Liver (tissue), 9 donors: Measurements from ENCODE around the gene PPP1R11. TPM values are rescaled to one million over a fixed set of nuclear protein-coding genes. Genes with fewer than 3 reads are reported as not detected.
A peak's percentile ranks its signal among the peaks of the same experiment; 100 is the strongest.

Experiments
- DNase-seq: peaks from one replicate; pipeline ENCODE4 v3.0.0-alpha.2; 2017; ENCODE audit warnings: low spot score
- H3K27ac ChIP-seq, 2 donors: one replicate each; pipeline ENCODE4 v1.7.0; 2013; ENCODE audit warnings: inconsistent platforms in 2 of 2, low read length in 2 of 2, control low read depth in 1 of 2, low read depth in 1 of 2, mild to moderate bottlenecking in 1 of 2
- H3K27me3 ChIP-seq, 4 donors: one replicate each; pipeline versions ENCODE4 v1.6.1 to v1.7.0; 2013; ENCODE audit warnings: low read length in 3 of 4, inconsistent platforms in 1 of 4, mild to moderate bottlenecking in 1 of 4, moderate library complexity in 1 of 4; ENCODE audit not compliant: control insufficient read depth in 4 of 4, insufficient read depth in 4 of 4
- H3K36me3 ChIP-seq, 4 donors: one replicate each; pipeline versions ENCODE4 v1.6.1 to v1.7.0; 2013; ENCODE audit warnings: low read length in 3 of 4, mild to moderate bottlenecking in 3 of 4, low read depth in 1 of 4, moderate library complexity in 1 of 4; ENCODE audit not compliant: control insufficient read depth in 4 of 4, insufficient read depth in 3 of 4
- H3K4me1 ChIP-seq, 4 donors: one replicate each; pipeline versions ENCODE4 v1.6.1 to v1.7.0; 2013; ENCODE audit warnings: low read length in 3 of 4, mild to moderate bottlenecking in 3 of 4, moderate library complexity in 1 of 4; ENCODE audit not compliant: control insufficient read depth in 4 of 4, insufficient read depth in 4 of 4
- H3K4me3 ChIP-seq, 3 donors: one replicate each; pipeline versions ENCODE4 v1.6.1 to v1.7.0; 2013; ENCODE audit warnings: low read length in 3 of 3, control low read depth in 1 of 3, low read depth in 1 of 3, mild to moderate bottlenecking in 1 of 3
- H3K9ac ChIP-seq, 2 donors: one replicate each; pipeline ENCODE4 v1.7.0; 2013; ENCODE audit warnings: low read length in 2 of 2, mild to moderate bottlenecking in 2 of 2, moderate library complexity in 2 of 2, control low read depth in 1 of 2, low read depth in 1 of 2
- H3K9me3 ChIP-seq, 4 donors: one replicate each; pipeline versions ENCODE4 v1.6.1 to v1.7.0; 2013; ENCODE audit warnings: low read length in 3 of 4; ENCODE audit not compliant: control insufficient read depth in 4 of 4
- ATF3 ChIP-seq: IDR thresholded peaks from 2 replicates; pipeline ENCODE4 v1.6.1; 2016; ENCODE audit warnings: antibody characterized with exemption
- CTCF ChIP-seq: fragments of 150-350 bp; IDR thresholded peaks from 2 replicates; pipeline ENCODE4 v1.5.1; 2017; ENCODE audit warnings: improper control_type of control experiment, low read depth, low read length; ENCODE audit not compliant: missing input control
- EGR1 ChIP-seq, 2 donors: IDR thresholded peaks; 2 replicates each; pipeline ENCODE4 v1.6.1; 2016 to 2018; ENCODE audit warnings: antibody characterized with exemption in 2 of 2, low read depth in 2 of 2
- FOXA1 ChIP-seq: IDR thresholded peaks from 2 replicates; pipeline ENCODE4 v1.6.1; 2016; ENCODE audit warnings: antibody characterized with exemption
- FOXA2 ChIP-seq: IDR thresholded peaks from 2 replicates; pipeline ENCODE4 v1.6.1; 2016; ENCODE audit warnings: antibody characterized with exemption
- GABPA ChIP-seq, 2 donors: IDR thresholded peaks in 1 of 2; conservative IDR thresholded peaks in 1 of 2; 2 replicates each; pipeline ENCODE4 v1.6.1; 2016; ENCODE audit warnings: antibody characterized with exemption in 2 of 2, mild to moderate bottlenecking in 1 of 2, moderate library complexity in 1 of 2
- HNF4A ChIP-seq, 2 donors: conservative IDR thresholded peaks; 2 replicates each; pipeline ENCODE4 v1.6.1; 2016; ENCODE audit warnings: antibody characterized with exemption in 2 of 2, mild to moderate bottlenecking in 2 of 2
- HNF4G ChIP-seq: IDR thresholded peaks from 2 replicates; pipeline ENCODE4 v1.6.1; 2016; ENCODE audit warnings: antibody characterized with exemption
- JUND ChIP-seq, 2 donors: IDR thresholded peaks; 2 replicates each; pipeline ENCODE4 v1.6.1; 2016; ENCODE audit warnings: antibody characterized with exemption in 2 of 2
- MAX ChIP-seq: IDR thresholded peaks from 2 replicates; pipeline ENCODE4 v1.6.1; 2016; ENCODE audit warnings: antibody characterized with exemption
- NR2F2 ChIP-seq: IDR thresholded peaks from 2 replicates; pipeline ENCODE4 v1.6.1; 2016; ENCODE audit warnings: antibody characterized with exemption
- RAD21 ChIP-seq, 2 donors: IDR thresholded peaks; 2 replicates each; pipeline ENCODE4 v1.6.1; 2016; ENCODE audit warnings: antibody characterized with exemption in 2 of 2, mild to moderate bottlenecking in 2 of 2
- REST ChIP-seq: IDR thresholded peaks from 2 replicates; pipeline ENCODE4 v1.6.1; 2016; ENCODE audit warnings: antibody characterized with exemption, mild to moderate bottlenecking
- RXRA ChIP-seq, 2 donors: IDR thresholded peaks; 2 replicates each; pipeline ENCODE4 v1.6.1; 2017 to 2018; ENCODE audit warnings: antibody characterized with exemption in 2 of 2, mild to moderate bottlenecking in 1 of 2
- SP1 ChIP-seq: IDR thresholded peaks from 2 replicates; pipeline ENCODE4 v1.6.1; 2018; ENCODE audit warnings: antibody characterized with exemption, mild to moderate bottlenecking
- TAF1 ChIP-seq: conservative IDR thresholded peaks from 2 replicates; pipeline ENCODE4 v1.6.1; 2016; ENCODE audit warnings: antibody characterized with exemption, mild to moderate bottlenecking
- YY1 ChIP-seq: IDR thresholded peaks from 2 replicates; pipeline ENCODE4 v1.6.1; 2016; ENCODE audit warnings: antibody characterized with exemption, mild to moderate bottlenecking
- ZBTB33 ChIP-seq: IDR thresholded peaks from 2 replicates; pipeline ENCODE4 v1.6.1; 2016; ENCODE audit warnings: antibody characterized with exemption
- WGBS: extraction: QIAGEN DNeasy Blood & Tissue Kit; methylation state at CpG from one replicate; pipeline ENCODE4 v1.1.7; 2013; 5-methylcytosine and 5-hydroxymethylcytosine counted together
- polyA plus RNA-seq, 2 donors: library from polyadenylated mRNA; stranded (reverse) in 1 of 2; unstranded in 1 of 2; fragments of 200-250 nt in 1 of 2; fragments of >200 nt in 1 of 2; fragmentation: Nextera tagmentation in 1 of 2; extraction: Ambion mirVana in 1 of 2; gene quantifications; one replicate each; pipeline versions ENCODE4 v1.2.1 to v1.2.3, GENCODE V29; 2013 to 2015
- total RNA-seq, 2 donors: library from RNA; depleted of rRNA; stranded (reverse); fragments of >200 nt; gene quantifications; one replicate each; pipeline ENCODE4 v1.2.3, GENCODE V29; 2014
- donor health status: healthy.
- donor health status: healthy.
- donor health status: healthy.
- donor health status: healthy.
- donor health status: healthy.

Gene PPP1R11
- total and polyA plus RNA-seq, 4 donors = 7.8 to 30.9 (median 19.5) TPM

GRCh38 chr6:30075094-30075789, 8.2 kb downstream of the PPP1R11 start, which contains the start of gene RNF39:
Gene RNF39, minus strand, starts transcription at chr6:30075769. Its CDS starts 184 bp downstream, at chr6:30075585.
- no peak within 1 kb of the TSS for H3K9ac ChIP-seq
- peaks cover 3 to 16% (median 8%) of the 10 kb centered on the region in 4 donors for H3K27me3 ChIP-seq
- peak within 1 kb of the TSS in 1 of 3 donors; percentile 32 for H3K4me3 ChIP-seq
- no peak for DNase-seq
- TF ChIP-seq FOXA2 (no peak), RAD21 (IDR thresholded peaks at IDR 0.05) (no peak), EGR1 (IDR thresholded peaks at IDR 0.05; ENCODE audit: low read depth in 2 of 2) (no peak), CTCF (no peak), GABPA (IDR thresholded peaks at IDR 0.05 in 1 of 2, conservative IDR thresholded peaks at IDR 0.05 in 1 of 2) (no peak), SP1 (no peak), MAX (no peak)
- H3K4me1 ChIP-seq = peaks cover 6 to 19% (median 12%) of the 10 kb centered on the region in 4 donors
- WGBS = 2% methylated on average over 64 of the region's 64 CpGs
- no peaks in the 10 kb centered on the region for H3K36me3 ChIP-seq
- H3K9me3 ChIP-seq = no peaks in the 10 kb centered on the region
- no peak within 1 kb of the TSS for H3K27ac ChIP-seq

- DNase-seq = no peak
- Histone ChIP-seq H3K9me3 (no peaks in the 10 kb centered on the region), H3K27ac (no peak overlapping the region), H3K9ac (no peak overlapping the region), H3K27me3 (peaks cover 3 to 16% (median 8%) of the 10 kb centered on the region in 4 donors), H3K4me3 (peak overlapping the region in 1 of 3 donors; percentile 32), H3K4me1 (peaks cover 6 to 16% (median 10%) of the 10 kb centered on the region in 4 donors), H3K36me3 (no peaks in the 10 kb centered on the region)
- WGBS = 33% methylated on average over 22 of the region's 22 CpGs
- TF ChIP-seq GABPA (IDR thresholded peaks at IDR 0.05 in 1 of 2, conservative IDR thresholded peaks at IDR 0.05 in 1 of 2) (no peak), REST (no peak), FOXA2 (peak; percentile 16), TAF1 (no peak), YY1 (no peak), MAX (no peak), ATF3 (no peak), CTCF (peak; percentile 10), SP1 (no peak), JUND (IDR thresholded peaks at IDR 0.05) (no peak), HNF4A (conservative IDR thresholded peaks at IDR 0.05) (no peak), RXRA (IDR thresholded peaks at IDR 0.05) (no peak), RAD21 (IDR thresholded peaks at IDR 0.05) (no peak), ZBTB33 (no peak), HNF4G (no peak), FOXA1 (no peak), EGR1 (IDR thresholded peaks at IDR 0.05; ENCODE audit: low read depth in 2 of 2) (no peak), NR2F2 (no peak)
Observed at GRCh38 chr6:30075790-30076732, 9.1 kb downstream of the PPP1R11 start.
